HG02884 (cell line): Measurements from ENCODE around the gene SSH3.

Source experiments
- ATAC-seq: cut with Tn5 transposase; IDR thresholded peaks from one replicate; pipeline ENCODE4 v1.9.1; 2021; ENCODE audit warnings: mild to moderate bottlenecking, moderate library complexity; ENCODE audit not compliant: unreplicated experiment

SSH3 gene

DNA sequence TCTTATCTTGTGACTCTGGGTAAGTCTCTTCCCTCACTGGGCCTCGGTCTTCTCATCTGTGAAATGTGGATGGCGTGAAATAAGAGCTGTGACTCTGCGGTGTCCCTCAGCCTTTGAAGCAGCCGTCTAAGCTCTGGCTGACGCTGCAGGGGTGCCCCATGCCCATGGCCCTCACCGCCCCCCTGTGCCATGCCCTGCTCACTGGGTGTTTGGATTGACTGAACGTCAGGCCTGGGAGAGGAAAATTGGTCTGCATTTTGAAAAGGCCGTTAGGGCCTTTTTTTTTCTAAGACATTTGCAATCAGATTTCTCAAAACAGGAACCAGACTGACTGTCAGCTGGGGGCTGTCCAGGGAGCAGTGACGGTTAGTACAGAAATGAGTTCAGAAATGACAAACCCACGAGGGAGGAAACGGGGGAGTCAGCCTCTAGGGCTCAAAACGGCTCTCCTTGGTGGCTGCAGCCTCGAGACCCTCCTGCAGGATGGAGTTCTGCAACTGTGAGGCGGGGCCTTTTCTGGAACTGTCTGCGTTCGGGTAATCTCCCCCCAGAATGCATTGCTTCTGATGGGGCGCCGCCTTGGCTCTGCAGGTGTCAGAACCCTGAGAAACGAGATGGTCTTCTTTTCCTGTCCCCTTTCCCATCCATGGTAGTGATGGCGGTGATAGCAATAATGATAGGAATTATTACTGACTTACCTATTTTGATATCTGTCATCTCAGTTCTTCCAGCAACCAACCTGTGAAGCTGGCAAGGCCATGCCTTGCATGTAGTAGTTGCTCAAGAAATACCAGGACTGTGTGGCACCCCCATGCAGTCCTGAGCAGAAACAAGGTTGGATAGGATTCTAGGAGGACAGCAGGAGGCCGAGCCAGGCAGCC, 35.0 kb upstream of the SSH3 start:
- no peak for ATAC-seq

DNA sequence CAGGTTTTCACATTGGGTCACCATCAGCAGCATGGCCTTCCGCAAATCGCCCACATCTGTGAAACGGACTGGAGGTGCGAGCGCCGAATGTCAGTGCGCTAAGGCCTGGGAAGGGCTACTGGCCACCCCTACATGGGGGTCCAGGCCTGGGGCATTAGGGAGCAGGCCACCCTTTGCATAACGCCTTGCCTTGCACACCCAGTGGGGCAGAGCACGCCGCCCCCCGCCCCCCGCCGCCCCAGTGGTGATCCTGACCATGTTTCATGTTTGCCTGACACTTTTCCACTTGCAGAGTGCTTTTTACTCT, 34.4 kb upstream of the SSH3 start:
- ATAC-seq = no peak

DNA sequence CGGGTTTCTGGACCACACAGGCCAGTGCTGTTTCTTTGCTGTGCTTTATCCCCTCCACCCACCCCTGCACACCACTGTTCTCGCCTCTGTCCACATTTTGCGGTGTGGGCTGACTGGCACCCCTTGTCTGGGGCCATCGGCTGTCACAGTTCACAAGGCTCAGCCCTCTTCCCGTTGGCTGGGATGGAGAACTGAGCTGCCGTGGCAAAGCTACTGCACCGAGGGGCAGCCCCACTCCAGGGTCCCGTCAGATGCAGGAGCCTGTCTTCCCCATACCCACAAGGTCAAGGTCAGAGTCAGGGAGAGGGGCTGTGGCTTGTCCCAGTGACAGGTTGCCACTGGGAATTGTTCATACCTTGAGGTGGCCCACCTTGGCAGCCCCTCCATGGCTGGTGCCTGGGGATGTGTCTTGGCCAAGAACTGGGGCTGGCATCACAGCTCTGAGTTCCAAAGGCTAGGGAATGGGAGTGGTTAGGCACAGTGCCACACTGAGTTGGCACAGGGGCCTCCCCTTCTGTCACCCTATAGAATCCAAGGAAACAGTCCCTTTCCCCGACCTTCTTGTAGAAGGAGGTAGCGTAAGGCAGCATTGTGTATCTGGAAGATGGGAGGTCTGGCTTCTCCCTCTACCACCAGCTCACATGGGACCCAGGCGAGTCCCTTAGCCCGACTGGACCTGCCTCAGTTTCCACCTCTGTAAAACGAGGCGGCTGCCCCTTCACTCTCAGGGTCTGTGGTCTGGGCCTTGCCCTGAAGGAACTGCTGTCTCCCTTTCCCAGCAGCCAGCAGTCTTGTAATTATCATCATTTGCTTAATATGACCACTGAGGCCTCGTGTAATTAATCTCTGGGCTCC, 33.7 kb upstream of the SSH3 start:
- ATAC-seq = no peak

DNA sequence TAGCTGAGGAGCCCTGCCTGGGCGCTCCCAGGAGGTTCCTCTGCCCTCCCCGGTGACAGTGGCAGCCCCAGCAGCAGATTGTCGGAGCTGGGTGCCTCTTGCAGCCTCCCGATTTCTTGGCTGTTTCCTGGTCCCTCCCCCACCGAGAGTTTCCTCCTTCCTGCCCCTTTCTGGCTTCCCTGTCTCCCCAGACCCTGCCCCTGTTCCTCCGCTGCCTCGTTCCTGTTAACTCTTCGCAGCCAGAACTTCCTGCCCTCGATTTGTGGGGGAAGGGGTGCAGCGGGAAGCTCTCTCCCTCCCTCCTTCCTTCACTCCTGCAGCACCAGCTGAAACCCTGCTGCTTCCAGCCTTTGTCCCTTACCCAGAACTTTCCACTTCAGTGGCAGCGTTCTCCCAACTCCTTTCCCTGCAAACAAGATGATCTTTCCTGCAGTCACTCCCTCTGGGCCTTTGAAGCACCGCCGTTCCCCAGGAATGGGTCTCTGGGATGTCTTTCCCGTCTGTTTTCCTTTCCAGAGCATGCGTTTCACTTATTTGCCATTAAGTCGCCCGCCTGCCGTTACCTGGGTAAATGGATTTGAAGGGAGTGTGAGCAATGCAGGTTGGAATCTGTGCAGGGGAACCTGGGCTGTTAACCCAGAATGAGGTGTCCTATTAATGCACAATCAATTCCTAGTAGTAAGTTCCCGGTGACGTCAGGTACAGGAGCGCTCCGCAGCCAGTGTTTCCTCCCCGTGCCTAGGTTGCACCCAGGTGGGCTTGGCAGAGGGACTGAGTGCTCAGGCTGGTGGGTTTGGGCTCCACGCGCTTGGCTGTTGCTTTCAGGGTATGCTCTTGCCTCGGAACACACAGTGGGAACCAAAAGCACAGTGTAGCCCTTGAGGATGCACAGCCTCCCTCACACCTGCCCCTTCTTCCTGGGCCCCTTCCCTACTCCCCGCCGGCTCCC, 32.8 kb upstream of the SSH3 start:
- no peak for ATAC-seq

DNA sequence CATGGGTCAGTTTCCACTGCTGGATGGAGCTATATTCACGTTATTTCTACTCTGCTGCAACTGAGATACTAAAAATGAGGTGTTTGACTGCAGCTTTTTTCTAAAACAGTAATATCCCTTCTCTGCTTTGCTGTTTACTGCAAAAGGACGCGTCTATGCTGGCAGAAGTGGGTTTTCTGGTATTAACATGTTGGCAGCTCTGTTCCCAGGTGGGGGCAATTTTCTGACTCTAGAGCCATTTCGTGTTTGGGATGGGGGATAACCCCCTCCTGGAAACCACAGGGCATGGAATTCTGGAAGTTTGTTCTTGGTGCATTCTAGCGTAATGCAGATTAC, 32.2 kb upstream of the SSH3 start:
- ATAC-seq = no peak

DNA sequence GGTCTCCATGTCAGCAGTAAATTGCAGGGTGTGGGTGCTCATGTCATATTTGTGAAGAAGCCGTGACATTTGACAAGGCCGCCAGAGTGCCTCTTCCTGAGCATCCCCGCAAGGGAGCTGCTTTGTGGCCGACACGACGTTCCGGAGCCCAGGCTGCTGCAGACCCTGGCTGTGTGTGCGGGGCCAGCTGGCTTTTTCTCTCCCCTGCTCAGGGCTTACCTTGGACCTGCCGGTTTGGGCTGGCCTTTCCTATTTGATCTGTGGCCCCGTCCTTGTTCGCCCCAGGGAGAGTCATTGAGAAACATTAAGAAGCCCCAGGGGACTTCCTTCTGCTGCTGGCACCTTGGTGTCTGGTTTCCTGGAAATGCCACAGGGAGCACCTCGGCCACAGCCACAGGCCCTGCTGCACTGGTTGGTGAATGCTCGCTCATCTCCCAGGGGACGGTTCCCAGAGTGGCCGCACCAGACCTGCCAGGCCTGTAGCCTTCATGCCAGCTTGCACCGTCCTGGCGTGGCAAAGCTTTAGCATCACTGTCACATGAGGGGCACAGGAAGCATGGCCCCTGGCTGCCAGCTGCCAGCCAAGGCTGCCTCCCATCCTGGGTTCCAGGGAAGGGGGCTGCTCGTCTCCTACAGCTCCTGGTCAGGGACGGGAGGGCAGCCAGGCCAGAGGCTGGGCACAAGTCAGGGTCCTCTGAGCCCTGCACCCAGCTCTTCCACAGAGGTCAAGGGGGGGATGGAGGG, 31.6 kb upstream of the SSH3 start:
- no peak for ATAC-seq

DNA sequence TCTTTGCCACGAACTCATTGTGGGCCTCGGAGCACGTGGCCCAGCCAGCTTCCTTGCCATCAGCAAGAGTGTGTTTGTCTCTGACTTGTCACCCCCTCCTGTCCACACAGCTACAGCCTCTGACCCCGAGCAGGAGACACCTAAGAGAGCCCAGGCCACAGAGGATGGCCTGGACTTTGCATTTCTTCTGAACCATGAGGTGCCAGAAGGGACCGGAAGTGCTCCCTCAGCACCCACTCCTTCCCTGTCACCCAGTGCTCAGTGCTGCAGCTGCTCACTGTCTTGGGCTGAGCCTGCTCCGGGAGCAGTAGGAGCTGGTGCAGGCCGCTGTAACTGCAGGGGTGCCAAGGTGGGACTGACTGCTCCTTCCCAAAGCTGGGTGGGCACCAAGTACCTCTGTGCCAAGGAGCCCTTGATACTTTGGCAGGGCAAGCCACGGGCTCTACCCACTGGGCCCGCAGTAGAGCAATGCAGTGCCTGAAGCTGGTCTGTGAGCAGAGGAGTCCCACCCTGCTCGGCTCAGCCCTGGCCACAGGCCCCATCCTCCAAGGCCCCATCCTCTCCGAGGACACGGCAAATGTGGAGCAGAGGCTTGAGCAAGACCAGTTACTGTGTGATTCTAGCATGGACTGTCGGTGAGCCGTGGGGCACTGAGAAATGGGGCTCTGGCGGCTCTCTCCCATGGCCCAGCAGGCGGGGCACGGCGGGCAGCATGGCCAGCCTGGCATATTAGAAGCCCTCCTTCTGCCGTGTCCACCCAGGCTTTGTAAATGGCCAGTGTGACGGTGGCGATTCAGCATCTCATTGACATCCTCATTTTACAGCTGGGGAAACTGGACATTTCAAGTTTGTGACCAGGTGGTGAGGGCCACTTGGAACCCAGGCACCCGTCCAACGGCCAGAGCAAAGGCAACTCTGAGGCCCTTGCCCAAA, 30.7 kb upstream of the SSH3 start:
- ATAC-seq = no peak

DNA sequence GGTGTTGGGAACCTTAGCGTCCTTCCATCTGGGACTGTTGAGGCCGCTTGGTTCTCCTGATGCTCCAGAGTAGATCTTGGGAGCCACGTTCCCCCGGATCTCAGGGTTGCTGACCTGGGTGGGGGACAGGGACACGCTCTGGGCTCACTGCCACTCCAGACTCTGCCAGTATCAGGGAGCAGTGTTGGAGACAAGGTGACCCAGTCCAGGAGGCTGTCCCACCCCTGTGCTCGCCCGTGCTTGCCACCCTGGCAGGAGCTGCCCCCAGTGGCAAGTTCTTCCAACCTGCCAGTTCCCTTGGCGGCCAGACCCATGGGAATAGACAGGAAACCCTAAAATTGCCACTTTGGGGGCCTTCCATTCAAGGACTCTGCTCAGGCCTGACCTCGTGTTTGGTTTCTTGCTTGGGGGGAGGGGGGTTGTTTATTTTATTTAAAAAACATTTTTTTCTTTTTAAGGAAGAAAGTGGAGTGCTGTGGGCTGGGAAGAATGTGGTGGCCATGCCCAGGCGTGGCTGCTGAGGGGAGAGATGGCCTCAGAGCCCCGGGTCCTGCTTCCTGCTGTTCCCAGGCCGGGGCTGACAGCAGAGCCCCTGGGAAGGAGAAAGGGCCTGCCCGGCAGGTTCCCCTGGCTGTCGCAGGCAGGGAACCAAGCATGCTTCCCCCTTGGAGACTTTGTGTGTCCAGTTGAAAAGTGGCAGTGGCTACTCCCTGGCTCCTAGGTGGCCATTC, 29.9 kb upstream of the SSH3 start:
- ATAC-seq = no peak

DNA sequence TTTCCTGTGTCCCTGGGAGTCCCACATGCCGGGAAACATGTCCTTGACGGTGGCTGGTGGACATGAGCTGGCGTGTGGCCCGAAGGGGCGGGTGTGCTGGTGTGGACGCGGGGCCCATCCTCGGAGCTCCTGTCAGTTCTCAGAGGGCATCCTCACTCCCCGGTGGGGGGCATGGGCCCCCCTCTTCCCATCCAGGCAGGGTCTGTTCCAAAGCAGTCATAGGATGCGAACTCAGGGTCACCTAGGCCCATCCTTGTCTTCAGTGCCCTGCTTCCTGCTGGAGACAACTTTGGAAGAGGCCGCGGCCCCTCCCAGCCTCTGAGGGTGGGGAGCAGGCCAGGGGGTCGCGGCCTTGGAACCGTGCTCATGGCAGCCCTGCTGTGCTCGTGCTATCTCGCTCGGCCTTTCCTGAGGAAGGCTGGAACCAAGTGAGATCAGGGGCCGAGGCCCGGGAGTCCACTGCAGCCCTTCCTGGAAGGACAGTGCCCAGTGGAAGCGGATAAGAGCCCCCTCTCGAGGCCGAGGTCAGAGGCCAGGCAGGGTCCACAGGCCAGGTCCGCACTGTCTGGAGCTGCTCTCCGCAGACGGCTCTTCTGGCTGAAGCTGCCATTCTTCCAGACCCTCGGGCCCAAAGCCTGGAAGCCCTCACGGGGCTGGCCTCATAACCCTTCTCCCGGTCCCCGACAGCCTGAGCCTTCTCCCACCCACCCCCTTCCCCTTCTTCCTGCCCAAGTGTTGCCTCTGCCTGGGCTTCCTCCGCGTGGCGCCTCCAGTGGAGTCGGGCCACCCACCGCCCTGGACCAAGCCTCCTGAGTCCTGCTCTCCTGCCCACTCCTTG, 28.3 kb upstream of the SSH3 start:
- ATAC-seq = no peak

DNA sequence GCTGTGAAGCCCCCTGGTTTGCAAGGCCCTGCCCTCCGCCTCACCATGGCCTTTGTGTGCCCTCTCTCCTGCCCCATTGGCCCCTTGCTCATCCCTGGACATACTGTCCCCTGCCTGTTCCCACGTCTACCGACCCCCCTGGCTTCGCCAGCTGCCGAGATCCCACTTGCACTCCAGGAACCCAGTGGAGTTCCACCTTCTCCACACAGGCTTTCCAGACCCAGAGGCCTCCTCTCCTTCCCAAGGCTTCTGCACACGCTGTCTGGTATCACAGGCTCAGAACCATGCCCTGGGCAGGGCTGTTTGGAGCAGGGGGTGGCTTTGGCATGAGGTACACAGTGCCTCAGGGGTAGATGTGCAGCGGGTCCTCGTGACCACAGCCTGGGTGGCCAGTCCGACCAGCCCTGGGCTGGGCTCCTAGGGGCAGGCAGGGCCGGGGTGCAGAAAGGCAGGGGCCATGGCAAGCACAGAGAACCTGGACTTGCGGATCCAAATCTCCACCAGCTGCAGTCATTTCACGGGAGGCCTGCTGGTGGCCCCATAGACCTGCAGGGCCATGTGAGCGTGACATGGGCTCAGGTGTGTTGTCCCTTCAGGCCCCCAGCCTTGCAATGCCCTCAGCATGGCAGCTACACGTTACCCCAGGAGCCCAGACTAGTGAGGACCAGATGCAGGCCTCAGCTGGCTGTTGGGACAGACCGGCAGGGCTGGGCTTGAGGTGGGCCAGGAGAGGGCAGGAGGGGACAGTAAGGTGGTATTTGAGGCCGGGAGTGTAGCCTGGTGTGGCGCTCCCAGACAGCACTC, 27.5 kb upstream of the SSH3 start:
- no peak for ATAC-seq

DNA sequence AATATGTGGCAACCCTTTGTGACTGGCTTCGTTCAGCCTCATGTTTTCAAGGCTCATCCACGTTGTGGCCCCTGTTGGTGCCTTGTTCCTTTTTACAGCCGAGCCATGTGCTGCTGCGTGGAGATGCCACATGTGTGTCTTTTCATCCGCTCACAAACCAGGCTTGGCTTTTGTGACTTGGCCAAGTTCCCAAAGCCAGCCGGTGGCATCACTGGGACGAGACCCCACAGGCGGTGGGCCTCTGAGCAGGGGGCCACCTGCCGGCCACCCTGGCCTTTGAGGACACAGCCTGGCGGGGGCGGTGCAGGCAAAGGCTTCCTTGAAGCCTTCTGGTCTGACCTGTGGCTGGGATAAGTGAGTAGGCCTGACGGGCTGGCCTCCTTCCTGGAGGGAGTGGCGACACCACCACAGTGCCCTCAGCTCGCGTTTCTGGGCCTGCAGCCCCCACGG, 26.5 kb upstream of the SSH3 start:
- ATAC-seq = peak; percentile 13

DNA sequence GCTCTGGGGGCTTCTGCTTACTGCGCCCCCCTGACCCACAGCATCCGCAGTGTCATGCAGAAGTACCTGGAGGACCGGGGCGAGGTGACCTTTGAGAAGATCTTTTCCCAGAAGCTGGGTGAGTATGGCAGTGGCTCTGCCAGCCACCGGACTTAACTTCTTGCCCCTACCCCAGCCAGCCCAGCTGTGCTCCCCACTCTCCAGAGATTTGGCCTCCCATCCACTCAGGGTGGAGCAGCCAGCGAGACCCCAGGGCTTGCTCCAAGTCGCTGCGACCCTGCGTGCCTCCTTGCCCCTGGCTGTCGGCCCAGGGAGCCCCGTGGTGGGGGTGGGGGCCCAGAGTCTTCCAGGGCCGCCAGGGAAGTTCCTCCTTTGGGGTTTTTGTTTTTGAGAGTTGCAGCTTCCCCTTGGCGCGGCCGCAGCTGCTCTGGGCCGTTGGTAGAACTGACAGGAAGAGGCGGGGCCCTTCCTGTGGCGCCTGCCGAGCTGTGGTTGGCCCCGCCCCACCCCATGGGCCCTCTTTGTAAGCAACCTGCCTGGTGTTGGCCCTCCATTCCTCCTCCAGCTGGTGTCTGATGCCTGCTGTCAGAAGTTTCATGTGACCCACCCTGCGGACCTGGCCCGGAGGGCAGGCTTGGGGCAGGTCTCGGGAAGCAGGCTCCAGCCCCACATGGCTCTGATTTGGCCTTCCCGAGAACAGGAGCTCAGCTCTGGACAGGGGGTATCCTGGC, 25.9 kb upstream of the SSH3 start:
- peak; percentile 67 for ATAC-seq

DNA sequence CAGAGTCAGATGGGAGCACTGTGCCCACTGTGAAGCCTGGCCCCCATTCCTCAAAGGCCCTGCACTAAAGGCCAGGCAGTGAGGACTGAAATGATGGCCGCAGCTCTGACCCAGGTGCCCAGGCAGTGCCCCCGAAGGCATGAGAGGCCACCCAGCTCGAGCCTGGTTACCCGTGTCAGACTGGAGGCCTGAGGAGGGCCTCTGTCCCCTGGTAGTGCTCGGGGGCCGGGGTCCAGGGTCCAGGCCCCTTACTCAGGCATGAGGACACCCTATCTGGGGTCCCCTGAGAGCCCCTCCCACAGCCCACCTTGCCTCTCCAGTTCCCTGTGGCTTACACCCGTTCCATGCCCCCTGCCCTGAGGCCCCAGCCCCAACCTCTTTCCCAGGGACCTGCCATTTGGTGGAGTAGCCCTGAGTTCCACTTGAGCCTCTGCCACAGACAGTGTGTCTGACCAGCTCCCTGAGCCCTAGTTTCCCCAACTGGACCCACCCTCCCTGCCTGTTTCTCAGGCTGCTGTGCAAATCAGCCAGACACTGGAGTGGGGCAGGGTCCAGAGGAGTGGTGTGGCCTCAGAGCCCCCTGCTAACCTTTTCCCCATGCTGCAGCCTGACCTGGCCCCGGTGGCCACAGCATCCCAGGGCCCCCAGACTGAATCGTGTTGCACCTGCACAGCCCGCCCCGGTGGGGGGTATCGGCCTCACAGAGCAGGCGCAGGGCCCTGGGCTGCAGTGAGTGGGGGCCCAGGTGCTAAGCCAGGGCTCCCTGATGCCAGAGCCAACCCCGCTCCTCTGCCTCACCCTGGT, 25.0 kb upstream of the SSH3 start:
- no peak for ATAC-seq

DNA sequence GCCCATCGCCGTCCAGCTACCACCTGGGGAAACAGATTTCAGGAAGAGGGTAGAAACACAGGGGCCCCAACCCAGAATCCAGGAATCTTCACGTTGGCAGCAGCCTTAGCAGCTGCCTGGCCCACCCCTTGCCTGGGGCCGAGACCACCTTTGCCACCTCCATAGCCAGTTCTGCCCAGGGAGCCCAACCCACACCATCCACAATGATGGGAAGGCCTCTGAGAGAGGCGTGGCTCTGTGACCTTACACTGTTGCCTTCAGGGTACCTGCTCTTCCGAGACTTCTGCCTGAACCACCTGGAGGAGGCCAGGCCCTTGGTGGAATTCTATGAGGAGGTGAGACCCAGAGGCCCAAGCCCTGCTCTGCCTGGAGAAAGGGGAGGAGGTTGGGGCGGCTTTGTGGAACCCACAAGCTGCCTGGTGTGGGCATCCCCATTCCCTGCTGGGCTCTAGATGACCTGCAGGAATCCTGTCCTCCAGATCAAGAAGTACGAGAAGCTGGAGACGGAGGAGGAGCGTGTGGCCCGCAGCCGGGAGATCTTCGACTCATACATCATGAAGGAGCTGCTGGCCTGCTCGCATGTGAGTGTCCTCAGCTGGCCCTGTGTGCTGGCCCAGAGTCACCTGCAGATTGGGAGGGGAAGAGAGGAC, 24.3 kb upstream of the SSH3 start:
- no peak for ATAC-seq
